ENCODE data around the gene RFC5. TPM values are rescaled to one million over a fixed set of nuclear protein-coding genes. Genes with fewer than 3 reads are reported as not detected.

Gene RFC5
- polyA plus RNA-seq, 3 donors, result 6.6 to 8.0 (median 7.5) TPM

DNA sequence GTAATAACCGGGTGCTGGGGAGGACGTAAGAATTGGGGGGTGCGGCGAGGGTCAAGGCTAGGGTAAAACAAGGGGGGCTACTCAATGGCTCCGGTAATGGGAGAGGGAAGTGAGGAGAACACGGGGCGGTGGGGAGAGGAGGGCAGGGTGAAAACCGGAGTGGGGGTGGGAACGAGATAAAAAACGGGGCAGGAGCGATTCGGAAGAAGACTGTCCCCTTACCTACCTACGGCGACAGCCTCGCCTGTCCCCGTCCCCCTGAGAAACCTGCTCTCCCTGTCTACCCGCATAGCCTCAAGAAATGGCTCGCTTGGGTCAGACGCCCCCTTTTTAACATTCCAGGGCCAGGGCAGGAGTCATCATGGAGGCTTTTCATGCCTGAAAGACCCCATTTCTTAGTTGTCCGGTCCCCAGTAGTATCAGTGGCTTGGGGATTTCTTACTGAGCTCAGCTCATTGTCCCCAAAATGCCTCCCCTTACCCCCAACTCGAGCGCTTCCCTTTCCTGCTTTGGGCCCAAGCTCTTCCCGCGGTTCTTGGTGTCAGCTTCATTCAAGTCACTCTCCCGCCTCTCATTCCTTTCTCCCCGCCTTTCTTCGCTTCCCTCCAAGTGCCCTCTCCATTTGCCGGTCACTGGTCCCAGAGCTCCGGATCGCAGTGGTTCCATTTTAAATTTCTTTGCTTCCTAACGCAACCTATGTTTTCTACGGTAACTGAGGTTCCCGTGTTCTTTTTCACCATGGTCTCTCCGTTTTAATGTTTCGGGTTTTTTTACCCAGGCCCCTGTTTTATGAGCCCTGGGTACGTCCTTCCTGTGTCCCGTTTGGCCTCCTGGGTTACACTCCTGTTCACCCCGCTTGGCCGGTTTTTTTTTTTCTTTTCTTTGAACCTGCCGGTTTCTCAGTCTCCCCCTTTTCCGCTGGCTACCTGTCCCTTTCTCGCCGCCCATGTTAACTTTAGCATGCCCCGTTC, 45.7 kb downstream of the RFC5 start:
- Mint-ChIP-seq H3K4me3 (peak overlapping the region; percentile 96 to 99), H3K4me1 (peaks cover 52% of the 10 kb centered on the region), H3K27ac (peak overlapping the region; percentile 64 to 96 (median 90)), H3K9me3 (no peaks in the 10 kb centered on the region), H3K27me3 (ENCODE audit: low read depth in 3 of 3) (peaks cover 5 to 10% (median 6%) of the 10 kb centered on the region in 3 donors), H3K36me3 (peaks cover 0 to 13% of the 10 kb centered on the region in 2 donors)
- H3K9me3 ChIP-seq (replicated peaks in 1 of 2; ENCODE audit: control insufficient read depth in 1 of 2, insufficient read depth in 1 of 2, low read length in 2 of 2), result no peaks in the 10 kb centered on the region
- H3K4me1 ChIP-seq (ENCODE audit: control insufficient read depth in 1 of 2, insufficient read depth in 2 of 2, low read length in 2 of 2), result peaks cover 50 to 57% of the 10 kb centered on the region in 2 donors
- H2AFZ ChIP-seq (ENCODE audit: insufficient read depth, low read depth, low read length, poor library complexity, severe bottlenecking), result peak overlapping the region; percentile 95
- no peaks in the 10 kb centered on the region for H4K20me1 ChIP-seq (ENCODE audit: insufficient read depth, low read length)
- H3K4me3 ChIP-seq (replicated peaks in 1 of 3; ENCODE audit: low read depth in 2 of 3, low read length in 3 of 3), result peak overlapping the region; percentile 88 to 99 (median 95)
- peak overlapping the region; percentile 58 to 84 for H3K27ac ChIP-seq (ENCODE audit: low read depth in 1 of 2, low read length in 2 of 2)
- WGBS (ENCODE audit: insufficient coverage), result under 1% methylated on average over 36 of the region's 44 CpGs
- H3K9ac ChIP-seq (ENCODE audit: insufficient read depth, low read length, poor library complexity, severe bottlenecking), result peak overlapping the region; percentile 77
- peaks cover 44% of the 10 kb centered on the region for H3K79me2 ChIP-seq (ENCODE audit: insufficient read depth, low read length)
- no peaks in the 10 kb centered on the region for H3K36me3 ChIP-seq (replicated peaks in 1 of 2; ENCODE audit: control insufficient read depth in 1 of 2, insufficient read depth in 2 of 2, low read length in 2 of 2)
- intact Hi-C loops (cut with micrococcal nuclease), result loop anchor here (5.0 to 10.0 kb wide), 2 partner anchors 45 to 313 kb away; partner anchors contain the start of genes RFC5 (in 2 of the 2), SUDS3 (in 1 of the 2) and TAOK3 (in 1 of the 2)
- DNase-seq, result peak in 2 of 3 donors; percentile 10 to 20
- peak overlapping the region; percentile 99 for H3K4me2 ChIP-seq (replicated peaks; ENCODE audit: extremely low read depth, low read length, poor library complexity, severe bottlenecking)
- TF ChIP-seq, protein P1, sequence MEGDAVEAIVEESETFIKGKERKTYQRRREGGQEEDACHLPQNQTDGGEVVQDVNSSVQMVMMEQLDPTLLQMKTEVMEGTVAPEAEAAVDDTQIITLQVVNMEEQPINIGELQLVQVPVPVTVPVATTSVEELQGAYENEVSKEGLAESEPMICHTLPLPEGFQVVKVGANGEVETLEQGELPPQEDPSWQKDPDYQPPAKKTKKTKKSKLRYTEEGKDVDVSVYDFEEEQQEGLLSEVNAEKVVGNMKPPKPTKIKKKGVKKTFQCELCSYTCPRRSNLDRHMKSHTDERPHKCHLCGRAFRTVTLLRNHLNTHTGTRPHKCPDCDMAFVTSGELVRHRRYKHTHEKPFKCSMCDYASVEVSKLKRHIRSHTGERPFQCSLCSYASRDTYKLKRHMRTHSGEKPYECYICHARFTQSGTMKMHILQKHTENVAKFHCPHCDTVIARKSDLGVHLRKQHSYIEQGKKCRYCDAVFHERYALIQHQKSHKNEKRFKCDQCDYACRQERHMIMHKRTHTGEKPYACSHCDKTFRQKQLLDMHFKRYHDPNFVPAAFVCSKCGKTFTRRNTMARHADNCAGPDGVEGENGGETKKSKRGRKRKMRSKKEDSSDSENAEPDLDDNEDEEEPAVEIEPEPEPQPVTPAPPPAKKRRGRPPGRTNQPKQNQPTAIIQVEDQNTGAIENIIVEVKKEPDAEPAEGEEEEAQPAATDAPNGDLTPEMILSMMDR (IDR thresholded peaks at IDR 0.05), result no peak
- H3K27me3 ChIP-seq (ENCODE audit: control insufficient read depth in 2 of 2, insufficient read depth in 2 of 2, low read length in 2 of 2), result no peaks in the 10 kb centered on the region

DNA sequence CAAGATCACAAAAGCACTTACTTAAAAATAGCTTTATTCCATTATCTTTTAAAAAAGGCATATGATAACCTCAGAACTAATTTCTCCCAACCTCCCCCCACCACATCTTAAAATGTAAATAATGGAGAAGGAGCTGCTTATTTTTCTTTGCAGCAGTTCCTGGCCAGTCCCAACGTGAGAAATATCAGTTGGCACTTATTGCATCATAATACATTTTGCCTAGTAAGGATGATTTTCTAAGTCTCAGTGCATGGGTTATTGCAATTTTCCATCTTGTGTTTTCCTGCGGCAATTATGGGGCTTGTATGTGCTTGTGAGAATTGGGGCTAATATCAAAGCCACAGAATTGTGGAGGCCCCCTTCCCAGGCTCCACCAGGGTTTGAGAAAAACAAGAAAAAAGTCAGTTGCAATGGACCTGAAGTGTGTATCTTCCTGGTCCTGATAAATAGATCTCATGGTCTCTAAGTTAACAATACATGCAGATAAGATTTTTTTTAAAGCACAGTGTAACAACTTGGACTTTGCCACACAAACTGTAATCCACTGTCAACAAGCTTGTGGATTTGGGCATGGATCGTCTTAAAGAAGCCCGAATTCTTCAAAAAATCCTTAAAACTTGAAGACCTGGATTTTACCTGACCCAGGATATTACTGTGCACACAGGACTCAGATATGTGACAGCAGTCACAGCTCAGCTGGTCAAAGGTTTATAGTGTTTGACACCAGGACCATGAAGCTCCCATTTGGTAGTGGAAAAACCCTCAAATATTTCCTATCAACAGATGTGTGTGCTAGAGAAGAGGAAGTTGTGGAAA, 47.3 kb downstream of the RFC5 start:
- H3K36me3 Mint-ChIP-seq, result peaks cover 3% of the 10 kb centered on the region in 2 donors
- no peak overlapping the region for H3K27ac Mint-ChIP-seq
- Histone ChIP-seq H3K36me3 (replicated peaks in 1 of 2; ENCODE audit: control insufficient read depth in 1 of 2, insufficient read depth in 2 of 2, low read length in 2 of 2) (no peaks in the 10 kb centered on the region), H3K4me3 (replicated peaks in 1 of 3; ENCODE audit: low read depth in 2 of 3, low read length in 3 of 3) (peak overlapping the region in 1 of 3 experiments; percentile 63), H3K4me2 (replicated peaks; ENCODE audit: extremely low read depth, low read length, poor library complexity, severe bottlenecking) (peak overlapping the region; percentile 99), H3K79me2 (ENCODE audit: insufficient read depth, low read length) (peaks cover 36% of the 10 kb centered on the region), H3K9me3 (replicated peaks in 1 of 2; ENCODE audit: control insufficient read depth in 1 of 2, insufficient read depth in 1 of 2, low read length in 2 of 2) (no peaks in the 10 kb centered on the region), H3K27ac (ENCODE audit: low read depth in 1 of 2, low read length in 2 of 2) (no peak overlapping the region), H3K27me3 (ENCODE audit: control insufficient read depth in 2 of 2, insufficient read depth in 2 of 2, low read length in 2 of 2) (no peaks in the 10 kb centered on the region), H3K4me1 (ENCODE audit: control insufficient read depth in 1 of 2, insufficient read depth in 2 of 2, low read length in 2 of 2) (peaks cover 50 to 57% of the 10 kb centered on the region in 2 donors), H4K20me1 (ENCODE audit: insufficient read depth, low read length) (no peaks in the 10 kb centered on the region), H3K9ac (ENCODE audit: insufficient read depth, low read length, poor library complexity, severe bottlenecking) (no peak overlapping the region), H2AFZ (ENCODE audit: insufficient read depth, low read depth, low read length, poor library complexity, severe bottlenecking) (no peak overlapping the region)
- TF ChIP-seq, protein P1 (IDR thresholded peaks at IDR 0.05), result no peak
- 92% methylated on average over 2 of the region's 4 CpGs for WGBS (ENCODE audit: insufficient coverage)
- H3K4me3 Mint-ChIP-seq, result no peak overlapping the region
- H3K27me3 Mint-ChIP-seq (ENCODE audit: low read depth in 3 of 3), result peaks cover 5 to 8% (median 8%) of the 10 kb centered on the region in 3 donors
- peak in 1 of 3 donors; percentile 37 for DNase-seq
- intact Hi-C loops (cut with micrococcal nuclease), result loop anchor here (5.0 to 10.0 kb wide), 2 partner anchors 46 to 311 kb away; partner anchors contain the start of genes RFC5 (in 2 of the 2), SUDS3 (in 1 of the 2) and TAOK3 (in 1 of the 2)
- peaks cover 54% of the 10 kb centered on the region for H3K4me1 Mint-ChIP-seq
- no peaks in the 10 kb centered on the region for H3K9me3 Mint-ChIP-seq

All from CD14-positive monocyte (primary cell).